Keratinocyte (primary cell): ENCODE data around the gene DLGAP1. TPM values are rescaled to one million over a fixed set of nuclear protein-coding genes. Genes with fewer than 3 reads are reported as not detected.
A peak's percentile ranks its signal among the peaks of the same experiment; 100 is the strongest.
"Not testable (repeated sequence)": the region's sequence is repeated elsewhere in the genome, so short reads cannot be mapped to it uniquely, and the experiment has no call there.

ENCODE experiments used
- DNase-seq: peaks from one replicate; pipeline ENCODE4 v3.0.0-alpha.2; 2011; ENCODE audit warnings: low read depth, missing footprints, low spot score
- FAIRE-seq: peaks from 2 replicates; lab custom pipeline; 2011; peaks lifted over from hg19 to GRCh38; lab: Jason Lieb, UNC
- H2AFZ ChIP-seq: 2 replicates; pipeline ENCODE4 v1.6.0; 2012; ENCODE audit warnings: low read length, control low read depth, inconsistent platforms; ENCODE audit not compliant: control insufficient read depth
- H3K27ac ChIP-seq: 2 replicates; pipeline ENCODE4 v1.5.1; 2011; ENCODE audit warnings: low read length; ENCODE audit not compliant: control insufficient read depth, insufficient read depth
- H3K27me3 ChIP-seq: 3 replicates; pipeline ENCODE4 v1.6.0; 2011; ENCODE audit warnings: low read length; ENCODE audit not compliant: control insufficient read depth, insufficient read depth; ENCODE audit errors: extremely low read depth
- H3K36me3 ChIP-seq, 2 experiments: 2 replicates in 1 of 2; 3 replicates in 1 of 2; pipeline ENCODE4 v1.5.1; 2011; ENCODE audit warnings: low read length in 2 of 2, mild to moderate bottlenecking in 1 of 2; ENCODE audit not compliant: control insufficient read depth in 2 of 2, insufficient read depth in 2 of 2; ENCODE audit errors: extremely low read depth in 1 of 2
- H3K4me1 ChIP-seq: 3 replicates; pipeline ENCODE4 v1.5.1; 2011; ENCODE audit warnings: low read length; ENCODE audit not compliant: control insufficient read depth, insufficient read depth; ENCODE audit errors: extremely low read depth
- H3K4me2 ChIP-seq: 3 replicates; pipeline ENCODE4 v1.6.0; 2011; ENCODE audit warnings: low read depth, low read length; ENCODE audit not compliant: control insufficient read depth, insufficient read depth; ENCODE audit errors: extremely low read depth
- H3K4me3 ChIP-seq, 3 experiments: fragments of 200-600 bp in 1 of 3; sonication (generic) in 1 of 3; 2 replicates in 2 of 3; 3 replicates in 1 of 3; pipeline ENCODE4 v1.5.1; 2011 to 2016; ENCODE audit warnings: low read length in 3 of 3, mild to moderate bottlenecking in 3 of 3, control low read depth in 2 of 3, inconsistent platforms in 1 of 3, low read depth in 1 of 3, mixed read lengths in 1 of 3, mixed run types in 1 of 3, moderate library complexity in 1 of 3; ENCODE audit not compliant: control insufficient read depth in 2 of 3, insufficient read depth in 2 of 3; ENCODE audit errors: extremely low read depth in 1 of 3
- H3K79me2 ChIP-seq: 2 replicates; pipeline ENCODE4 v1.6.0; 2012; ENCODE audit warnings: low read length; ENCODE audit not compliant: control insufficient read depth, insufficient read depth
- H3K9ac ChIP-seq: 3 replicates; pipeline ENCODE4 v1.6.0; 2011; ENCODE audit warnings: low read length; ENCODE audit not compliant: control insufficient read depth, insufficient read depth; ENCODE audit errors: extremely low read depth
- H3K9me1 ChIP-seq: 3 replicates; pipeline ENCODE4 v1.6.0; 2011; ENCODE audit warnings: low read length; ENCODE audit not compliant: control insufficient read depth, insufficient read depth; ENCODE audit errors: extremely low read depth
- H3K9me3 ChIP-seq: 2 replicates; pipeline ENCODE4 v1.5.1; 2012; ENCODE audit warnings: low read depth, low read length; ENCODE audit not compliant: control insufficient read depth
- H4K20me1 ChIP-seq: 3 replicates; pipeline ENCODE4 v1.6.0; 2011; ENCODE audit warnings: low read length; ENCODE audit not compliant: control insufficient read depth, insufficient read depth; ENCODE audit errors: extremely low read depth
- CTCF ChIP-seq, 3 experiments: IDR thresholded peaks in 1 of 3; conservative IDR thresholded peaks in 1 of 3; optimal IDR thresholded peaks in 1 of 3; 2 replicates in 2 of 3; 3 replicates in 1 of 3; pipeline versions ENCODE3 to v1.5.1; 2011; ENCODE audit warnings: low read length in 3 of 3, mild to moderate bottlenecking in 3 of 3, moderate library complexity in 2 of 3, control low read depth in 1 of 3, inconsistent platforms in 1 of 3; ENCODE audit not compliant: insufficient read depth in 2 of 3; ENCODE audit errors: extremely low read depth in 1 of 3
- EZH2 ChIP-seq: IDR thresholded peaks from one replicate; pipeline ENCODE4 v1.6.1; 2012; ENCODE audit warnings: inconsistent platforms, mild to moderate bottlenecking, low read length, moderate library complexity
- dilution Hi-C: fragments of 300-500 bp; cut with MboI; formaldehyde crosslinking; loops from one replicate; pipeline ENCODE4 v1.7.0; 2020; ENCODE audit warnings: low sequenced_read_pairs; ENCODE audit not compliant: extremely low pct_ligation_motif_present
- polyA plus RNA-seq, 5 experiments: library from polyadenylated mRNA; depleted of rRNA in 3 of 5; stranded (reverse) in 3 of 5; stranded (forward) in 1 of 5; unstranded in 1 of 5; fragments of >200 nt; gene quantifications; 1 replicate in 1 of 5; 2 replicates in 3 of 5; 3 replicates in 1 of 5; pipeline versions ENCODE4 v1.2.1 to v1.2.3, GENCODE V29; 2011 to 2012; ENCODE audit warnings: missing spikeins in 2 of 5, low read depth in 1 of 5, low replicate concordance in 1 of 5

DLGAP1 gene
- polyA plus RNA-seq, 1 donor (not counting 4 experiments of a cell fraction or from before 2014, with no cell fraction given): not detected

GRCh38 chr18:3703732-3704176, 751.4 kb downstream of the DLGAP1 start:
- peak; percentile 68 to 74 (median 69) for TF ChIP-seq CTCF (optimal IDR thresholded peaks at IDR 0.05 in 1 of 3, IDR thresholded peaks at IDR 0.05 in 1 of 3, conservative IDR thresholded peaks at IDR 0.05 in 1 of 3; ENCODE audit: extremely low read depth in 1 of 3, insufficient read depth in 2 of 3, low read length in 3 of 3)
- no peak for TF ChIP-seq EZH2
- Histone ChIP-seq H3K79me2 (no peaks in the 10 kb centered on the region), H3K27me3 (no peaks in the 10 kb centered on the region), H3K36me3 (no peaks in the 10 kb centered on the region), H3K9me1 (no peaks in the 10 kb centered on the region), H3K4me3 (no peak overlapping the region), H3K9ac (no peak overlapping the region), H3K9me3 (no peaks in the 10 kb centered on the region), H3K27ac (no peak overlapping the region), H4K20me1 (no peaks in the 10 kb centered on the region), H2AFZ (peak overlapping the region; percentile 38), H3K4me1 (no peaks in the 10 kb centered on the region), H3K4me2 (no peak overlapping the region)
- no peak for DNase-seq
- dilution Hi-C loops: no loop called here
- peak; percentile 32 for FAIRE-seq

- FAIRE-seq, H3K9me3 ChIP-seq, H3K79me2 ChIP-seq, DNase-seq, dilution Hi-C loops, H3K9me1 ChIP-seq, H2AFZ ChIP-seq, H3K9ac ChIP-seq, H3K27me3 ChIP-seq, H3K4me3 ChIP-seq, H3K36me3 ChIP-seq, H3K4me2 ChIP-seq, H3K27ac ChIP-seq, H3K4me1 ChIP-seq, H4K20me1 ChIP-seq: not testable (repeated sequence)
Observed at GRCh38 chr18:3699707-3700567, 755.2 kb downstream of the DLGAP1 start.

- DNase-seq, H2AFZ ChIP-seq, H3K9ac ChIP-seq, H3K9me3 ChIP-seq, H3K9me1 ChIP-seq, H3K36me3 ChIP-seq, H3K27ac ChIP-seq, H3K27me3 ChIP-seq, H3K4me3 ChIP-seq, dilution Hi-C loops, H3K79me2 ChIP-seq, H4K20me1 ChIP-seq, FAIRE-seq, H3K4me1 ChIP-seq, H3K4me2 ChIP-seq: not testable (repeated sequence)
Observed at GRCh38 chr18:3694030-3694778, 760.9 kb downstream of the DLGAP1 start.
